SH-SY5Y (cell line): ENCODE results near the gene LINC01488.

Experiments used
- GATA2 ChIP-seq: IDR thresholded peaks from 2 replicates; pipeline ENCODE4 v1.6.1; 2011; ENCODE audit warnings: mild to moderate bottlenecking, low read depth, low read length
- GATA3 ChIP-seq: IDR thresholded peaks from 2 replicates; pipeline ENCODE4 v1.6.1; 2011; ENCODE audit warnings: low read depth, mild to moderate bottlenecking, low read length, moderate library complexity

- TF ChIP-seq GATA2 (no peak), GATA3 (no peak)
These were observed 56.6 kb downstream of the LINC01488 start for GRCh38 chr11:69537855-69538640.
